ENCODE results near the gene ARHGEF17.

The ARHGEF17 gene

GRCh38 chr11:73308961-73309919 is 1.2 kb downstream of the ARHGEF17 start:
- DNase-seq (ENCODE audit: low read depth) = no peak
- TF ChIP-seq CTCF (IDR thresholded peaks at IDR 0.05; ENCODE audit: low read depth, low read length, missing control alignments) = no peak
- H3K4me3 ChIP-seq (ENCODE audit: low read depth, low read length) = peak overlapping the region; percentile 77; the same call in 1 of the 2 replicates

DNA sequence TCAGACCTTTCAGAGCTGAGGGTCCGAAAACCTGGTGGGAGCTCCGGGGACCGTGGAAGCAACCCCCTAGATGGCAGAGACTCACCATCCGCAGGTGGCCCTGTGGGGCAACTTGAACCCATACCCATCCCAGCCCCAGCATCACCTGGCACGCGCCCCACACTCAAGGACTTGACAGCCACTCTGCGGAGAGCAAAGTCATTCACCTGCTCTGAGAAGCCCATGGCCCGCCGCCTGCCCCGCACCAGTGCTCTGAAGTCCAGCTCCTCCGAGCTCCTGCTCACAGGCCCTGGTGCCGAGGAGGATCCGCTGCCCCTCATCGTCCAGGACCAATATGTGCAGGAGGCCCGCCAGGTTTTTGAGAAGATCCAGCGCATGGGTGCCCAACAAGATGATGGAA is 2.0 kb downstream of the ARHGEF17 start:
- TF ChIP-seq CTCF (IDR thresholded peaks at IDR 0.05; ENCODE audit: low read depth, low read length, missing control alignments) = no peak
- DNase-seq (ENCODE audit: low read depth) = no peak
- no peak overlapping the region for H3K4me3 ChIP-seq (ENCODE audit: low read depth, low read length)

- DNase-seq (ENCODE audit: low read depth) = no peak
- no peak for TF ChIP-seq CTCF (IDR thresholded peaks at IDR 0.05; ENCODE audit: low read depth, low read length, missing control alignments)
Measured at GRCh38 chr11:73310661-73311393, 2.8 kb downstream of the ARHGEF17 start.

DNA sequence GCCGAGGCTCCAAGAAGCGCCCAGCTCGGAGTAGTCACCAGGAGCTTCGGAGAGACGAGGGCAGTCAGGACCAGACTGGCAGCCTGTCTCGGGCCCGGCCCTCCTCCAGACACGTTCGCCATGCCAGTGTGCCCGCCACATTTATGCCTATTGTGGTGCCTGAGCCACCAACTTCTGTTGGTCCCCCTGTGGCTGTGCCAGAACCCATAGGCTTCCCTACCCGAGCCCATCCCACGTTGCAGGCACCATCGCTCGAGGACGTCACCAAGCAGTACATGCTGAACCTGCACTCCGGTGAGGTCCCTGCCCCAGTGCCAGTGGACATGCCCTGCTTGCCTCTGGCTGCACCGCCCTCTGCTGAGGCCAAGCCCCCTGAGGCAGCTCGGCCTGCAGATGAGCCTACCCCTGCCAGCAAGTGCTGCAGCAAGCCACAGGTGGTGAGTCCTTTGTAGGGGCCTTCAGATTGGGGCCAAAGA is 3.4 kb downstream of the ARHGEF17 start:
- H3K4me3 ChIP-seq (ENCODE audit: low read depth, low read length) = no peak overlapping the region

More at GRCh38 chr11:73310661-73311393, 2.8 kb downstream of the ARHGEF17 start:
- H3K4me3 ChIP-seq (ENCODE audit: low read depth, low read length) = no peak overlapping the region

DNA sequence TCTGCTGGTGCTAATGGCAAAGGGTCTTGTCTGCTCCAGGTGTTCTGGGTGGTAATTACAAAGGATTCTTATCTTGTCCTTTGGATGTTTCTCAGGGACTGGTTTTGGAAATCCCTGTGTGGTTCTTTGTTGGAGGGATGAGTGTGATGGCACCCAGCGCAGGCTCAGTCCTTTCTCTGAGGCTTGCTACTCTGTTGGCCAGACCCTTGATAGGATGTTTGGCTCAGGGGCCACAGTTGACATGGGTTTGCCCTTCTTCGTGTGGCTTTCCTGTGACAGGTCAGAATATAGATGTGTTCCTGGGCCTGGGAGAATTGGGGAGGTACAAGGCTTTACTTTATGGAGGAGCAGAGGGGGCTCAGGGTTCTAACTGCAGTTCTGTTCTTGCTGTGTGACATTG is 4.0 kb downstream of the ARHGEF17 start:
- DNase-seq (ENCODE audit: low read depth) = no peak
- no peak for TF ChIP-seq CTCF (IDR thresholded peaks at IDR 0.05; ENCODE audit: low read depth, low read length, missing control alignments)
- no peak overlapping the region for H3K4me3 ChIP-seq (ENCODE audit: low read depth, low read length)

More for the DNA sequence above, 3.4 kb downstream of the ARHGEF17 start:
- DNase-seq (ENCODE audit: low read depth) = no peak
- TF ChIP-seq CTCF (IDR thresholded peaks at IDR 0.05; ENCODE audit: low read depth, low read length, missing control alignments) = no peak

GRCh38 chr11:73312851-73313327 is 4.8 kb downstream of the ARHGEF17 start:
- DNase-seq (ENCODE audit: low read depth) = no peak
- no peak overlapping the region for H3K4me3 ChIP-seq (ENCODE audit: low read depth, low read length)
- no peak for TF ChIP-seq CTCF (IDR thresholded peaks at IDR 0.05; ENCODE audit: low read depth, low read length, missing control alignments)

Measured in GM12864 (cell line).